GM19397 (cell line): ENCODE results near the gene RCAN1.
"Not testable (repeated sequence)": the region's sequence is repeated elsewhere in the genome, so short reads cannot be mapped to it uniquely, and the experiment has no call there.

ENCODE experiments used
- ATAC-seq: cut with Tn5 transposase; IDR thresholded peaks from one replicate; pipeline ENCODE4 v1.9.1; 2021; ENCODE audit warnings: mild to moderate bottlenecking, moderate library complexity; ENCODE audit not compliant: unreplicated experiment

The RCAN1 gene

GRCh38 chr21:34520281-34520680 is 94.6 kb downstream of the RCAN1 start:
- no peak for ATAC-seq

- ATAC-seq: no peak
These were observed 95.2 kb downstream of the RCAN1 start for GRCh38 chr21:34519694-34520093.

- no peak for ATAC-seq
These were observed 95.9 kb downstream of the RCAN1 start for GRCh38 chr21:34519016-34519415.

- ATAC-seq: no peak
These were observed 96.6 kb downstream of the RCAN1 start for GRCh38 chr21:34518301-34518700.

- no peak for ATAC-seq
These were observed 97.2 kb downstream of the RCAN1 start for GRCh38 chr21:34517491-34518245.

GRCh38 chr21:34517039-34517438 is 97.9 kb downstream of the RCAN1 start:
- ATAC-seq: no peak

- ATAC-seq: no peak
These were observed 100.3 kb downstream of the RCAN1 start for GRCh38 chr21:34514576-34515115.

GRCh38 chr21:34513129-34513675 is 101.7 kb downstream of the RCAN1 start:
- no peak for ATAC-seq

GRCh38 chr21:34511787-34512455 is 103.0 kb downstream of the RCAN1 start, which contains the start of gene KCNE1:
TSS of gene KCNE1 (minus strand) at chr21:34512210. CDS start at chr21:34449634, 62,576 bp downstream.
- no peak for ATAC-seq

GRCh38 chr21:34511181-34511580 is 103.7 kb downstream of the RCAN1 start:
- ATAC-seq: no peak

GRCh38 chr21:34510148-34511142 is 104.5 kb downstream of the RCAN1 start:
- ATAC-seq: no peak

GRCh38 chr21:34509151-34509550 is 105.8 kb downstream of the RCAN1 start:
- no peak for ATAC-seq

- ATAC-seq: no peak
These were observed 110.3 kb downstream of the RCAN1 start for GRCh38 chr21:34504595-34504994.

- ATAC-seq: no peak
These were observed 112.3 kb downstream of the RCAN1 start for GRCh38 chr21:34502480-34503106.

- no peak for ATAC-seq
These were observed 113.2 kb downstream of the RCAN1 start for GRCh38 chr21:34501716-34502115.

- ATAC-seq: no peak
These were observed 114.7 kb downstream of the RCAN1 start for GRCh38 chr21:34500191-34500590.

- ATAC-seq: no peak
These were observed 115.8 kb downstream of the RCAN1 start for GRCh38 chr21:34499116-34499515.

GRCh38 chr21:34498623-34499022 is 116.3 kb downstream of the RCAN1 start:
- ATAC-seq: no peak

GRCh38 chr21:34483854-34484253 is 131.1 kb downstream of the RCAN1 start:
- ATAC-seq: not testable (repeated sequence)

GRCh38 chr21:34483435-34483834 is 131.5 kb downstream of the RCAN1 start:
- ATAC-seq: not testable (repeated sequence)
